Measurements from ENCODE around the gene POLR2J.

DNA sequence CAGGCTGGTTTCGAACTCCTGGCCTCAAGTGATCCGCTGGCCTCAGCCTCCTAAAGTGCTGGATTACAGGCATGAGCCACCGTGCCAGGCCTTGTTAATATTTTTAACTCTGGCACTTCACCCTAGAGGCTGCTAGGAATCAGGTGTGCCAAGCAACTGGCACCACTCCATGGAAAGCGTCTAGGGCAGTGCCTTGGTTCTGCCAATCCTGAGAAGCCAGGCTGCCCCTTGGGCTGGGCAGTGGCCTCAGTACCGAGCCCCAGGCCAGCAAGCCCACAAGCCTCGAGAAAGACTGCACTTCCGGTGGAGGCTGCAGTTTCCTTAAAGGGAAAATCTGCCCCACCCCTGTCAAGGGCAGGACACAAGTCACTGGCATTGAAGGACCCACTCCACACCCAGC is 25.4 kb downstream of the POLR2J start:
- TF ChIP-seq POLR2A (IDR thresholded peaks at IDR 0.05): no peak
- no peak for TF ChIP-seq CTCF (IDR thresholded peaks at IDR 0.05)
